A549 (cell line): ENCODE results near the gene HMG20B. TPM values are rescaled to one million over a fixed set of nuclear protein-coding genes. Genes with fewer than 3 reads are reported as not detected.

Experiments
- ATAC-seq, 2 experiments: fragments of 200-7000 bp in 1 of 2; fragments of >200 bp in 1 of 2; cut with Nextera tagmentation in 1 of 2; cut with Tn5 transposase in 1 of 2; 3 replicates each; pipeline versions ENCODE4 v1.8.0 to v1.9.1; 2018 to 2020; ENCODE audit warnings: mild to moderate bottlenecking in 1 of 2, moderate library complexity in 1 of 2
- CTCF ChIA-PET: fragments of 300-600 bp; sonication (Branson Sonifier 250); formaldehyde crosslinking; extraction: SDS; loops from one replicate; lab custom pipeline; 2021; ENCODE audit warnings: antibody characterized with exemption, inconsistent platforms; lab: Yijun Ruan, JAX
- POLR2A ChIA-PET: fragments of 350-600 bp; formaldehyde crosslinking; extraction: SDS; loops from one replicate; lab custom pipeline; 2021; ENCODE audit warnings: antibody characterized with exemption, inconsistent platforms; lab: Yijun Ruan, JAX
- DNase-seq, 2 experiments: peaks; one replicate each; pipeline versions ENCODE4 v3.0.0 to v3.0.0-alpha.2; 2011 to 2016; ENCODE audit warnings: low read depth in 1 of 2, low spot score in 1 of 2
- FAIRE-seq: peaks from 2 replicates; lab custom pipeline; 2011; peaks lifted over from hg19 to GRCh38; lab: Jason Lieb, UNC
- H3K27ac ChIP-seq, 2 experiments: fragments of >200 bp; sonication (Bioruptor Twin); formaldehyde crosslinking; 3 replicates each; pipeline ENCODE4 v1.5.1; 2016 to 2017
- H3K4me1 ChIP-seq: fragments of >200 bp; sonication (Bioruptor Twin); formaldehyde crosslinking; 3 replicates; pipeline ENCODE4 v1.6.1; 2016
- H3K4me2 ChIP-seq: fragments of >200 bp; sonication (Bioruptor Twin); formaldehyde crosslinking; 3 replicates; pipeline ENCODE4 v1.6.1; 2016
- H3K4me3 ChIP-seq: fragments of >200 bp; sonication (Bioruptor Twin); formaldehyde crosslinking; 3 replicates; pipeline ENCODE4 v1.5.1; 2016
- H3K9me3 ChIP-seq: fragments of >200 bp; sonication (Bioruptor Twin); formaldehyde crosslinking; 3 replicates; pipeline ENCODE4 v1.6.1; 2016
- BCL3 ChIP-seq: fragments of >200 bp; sonication (Bioruptor Twin); formaldehyde crosslinking; IDR thresholded peaks from 3 replicates; pipeline ENCODE4 v1.6.1; 2016
- BHLHE40 ChIP-seq: IDR thresholded peaks from 2 replicates; pipeline ENCODE4 v1.6.1; 2012; ENCODE audit warnings: low read depth, low read length, inconsistent platforms
- CBX8 ChIP-seq: fragments of 200-600 bp; sonication (generic); IDR thresholded peaks from 2 replicates; pipeline ENCODE4 v1.6.1; 2016
- CHD4 ChIP-seq: fragments of 200-600 bp; sonication (generic); IDR thresholded peaks from 2 replicates; pipeline ENCODE4 v1.6.1; 2016; ENCODE audit warnings: antibody characterized with exemption, mild to moderate bottlenecking, borderline replicate concordance
- FOSB ChIP-seq: fragments of 250-450 bp; sonication (Bioruptor Pico); IDR thresholded peaks from 2 replicates; pipeline ENCODE4 v1.5.0; 2020; ENCODE audit warnings: mild to moderate bottlenecking, moderate library complexity
- GATA3 ChIP-seq: IDR thresholded peaks from 2 replicates; pipeline ENCODE4 v1.6.1; 2012; ENCODE audit warnings: borderline replicate concordance
- HEYL ChIP-seq: fragments of 250-450 bp; sonication (Bioruptor Pico); IDR thresholded peaks from 2 replicates; pipeline ENCODE4 v1.8.0; 2021; ENCODE audit warnings: mild to moderate bottlenecking, moderate library complexity
- HOXA7 ChIP-seq: fragments of 250-450 bp; sonication (Bioruptor Pico); IDR thresholded peaks from 2 replicates; pipeline ENCODE4 v1.5.0; 2020; ENCODE audit warnings: mild to moderate bottlenecking, moderate library complexity
- HOXB13 ChIP-seq: fragments of 250-450 bp; sonication (Bioruptor Pico); IDR thresholded peaks from 2 replicates; pipeline ENCODE4 v1.5.0; 2020; ENCODE audit warnings: low read depth, mild to moderate bottlenecking, moderate library complexity
- JUN ChIP-seq, 2 experiments: fragments of >200 bp; sonication (Bioruptor Twin); formaldehyde crosslinking; IDR thresholded peaks; 2 replicates in 1 of 2; 3 replicates in 1 of 2; pipeline ENCODE4 v1.6.1; 2016 to 2017
- MYC ChIP-seq: IDR thresholded peaks from 2 replicates; pipeline ENCODE4 v1.6.1; 2012; ENCODE audit warnings: mild to moderate bottlenecking, inconsistent platforms, low read length, improper control_type of control experiment, borderline replicate concordance
- NFE2L2 ChIP-seq: fragments of 150-350 bp; conservative IDR thresholded peaks from 2 replicates; pipeline ENCODE4 v1.6.1; 2014; ENCODE audit warnings: low read length
- RAD21 ChIP-seq, 2 experiments: fragments of >200 bp in 1 of 2; sonication (Bioruptor Twin) in 1 of 2; formaldehyde crosslinking in 1 of 2; IDR thresholded peaks in 1 of 2; conservative IDR thresholded peaks in 1 of 2; 2 replicates in 1 of 2; 3 replicates in 1 of 2; pipeline ENCODE4 v1.6.1; 2012 to 2018; ENCODE audit warnings: inconsistent platforms in 1 of 2
- RARB ChIP-seq: fragments of 250-450 bp; sonication (Bioruptor Pico); IDR thresholded peaks from 2 replicates; pipeline ENCODE4 v1.8.0; 2021; ENCODE audit warnings: mild to moderate bottlenecking, moderate library complexity
- USF2 ChIP-seq: fragments of 450-650 bp; IDR thresholded peaks from 2 replicates; pipeline ENCODE4 v1.6.1; 2014; ENCODE audit warnings: antibody characterized with exemption
- ZFP36 ChIP-seq: fragments of 450-650 bp; IDR thresholded peaks from 2 replicates; pipeline ENCODE4 v1.6.1; 2014; ENCODE audit warnings: borderline replicate concordance; ENCODE audit not compliant: partially characterized antibody
- ZNF302 ChIP-seq: fragments of 250-450 bp; sonication (Bioruptor Pico); IDR thresholded peaks from 2 replicates; pipeline ENCODE4 v1.9.0; 2021; ENCODE audit warnings: inconsistent platforms, mild to moderate bottlenecking, moderate library complexity
- WGBS: methylation state at CpG from one replicate; pipeline ENCODE4 v1.1.6; 2017; ENCODE audit errors: missing lambda C conversion rate; 5-methylcytosine and 5-hydroxymethylcytosine counted together
- polyA plus RNA-seq, 4 experiments: library from polyadenylated mRNA; depleted of rRNA in 3 of 4; stranded (reverse); fragments of >200 nt; fragmentation: RNase III in 1 of 4; extraction: RNeasy Plus Mini Kit Qiagen cat#74134 plus additional on column Dnase treatment in 1 of 4; gene quantifications; 2 replicates in 3 of 4; 3 replicates in 1 of 4; pipeline ENCODE4 v1.2.3, GENCODE V29; 2011 to 2017
- TF ChIP-seq, protein P1 (sequence below): fragments of >200 bp; sonication (Bioruptor Twin); formaldehyde crosslinking; IDR thresholded peaks from 3 replicates; pipeline ENCODE4 v1.5.1; 2016
- TF ChIP-seq, protein P2 (sequence below): fragments of 250-450 bp; sonication (Bioruptor Pico); IDR thresholded peaks from 2 replicates; pipeline ENCODE4 v1.5.0; 2020; ENCODE audit warnings: low read depth, mild to moderate bottlenecking, moderate library complexity
- TF ChIP-seq, protein P3 (sequence below): fragments of 150-350 bp; IDR thresholded peaks from 2 replicates; pipeline ENCODE4 v1.6.1; 2014; ENCODE audit warnings: low read depth, mild to moderate bottlenecking, low read length

HMG20B gene
- polyA plus RNA-seq, 2 of the 4 experiments (the other 2 are of a cell fraction), result 24.2 to 47.1 TPM

- Histone ChIP-seq H3K4me3 (no peak overlapping the region), H3K4me2 (no peak overlapping the region), H3K4me1 (no peaks in the 10 kb centered on the region), H3K9me3 (no peaks in the 10 kb centered on the region), H3K27ac (no peak overlapping the region)
- TF ChIP-seq BCL3 (no peak), ZFP36 (no peak), HEYL (CRISPR knock-in tag) (no peak)
- POLR2A ChIA-PET, result no interaction called here
- 83% methylated on average over 1 of the region's 9 CpGs for WGBS
- ATAC-seq, result no peak
- FAIRE-seq, result no peak
- CTCF ChIA-PET, result no interaction called here
- no peak for DNase-seq
Observed at GRCh38 chr19:3535235-3535535, 37.6 kb upstream of the HMG20B start.

- CTCF ChIA-PET, result no interaction called here
- DNase-seq, result no peak
Observed at GRCh38 chr19:3535563-3535965, 37.2 kb upstream of the HMG20B start.

DNA sequence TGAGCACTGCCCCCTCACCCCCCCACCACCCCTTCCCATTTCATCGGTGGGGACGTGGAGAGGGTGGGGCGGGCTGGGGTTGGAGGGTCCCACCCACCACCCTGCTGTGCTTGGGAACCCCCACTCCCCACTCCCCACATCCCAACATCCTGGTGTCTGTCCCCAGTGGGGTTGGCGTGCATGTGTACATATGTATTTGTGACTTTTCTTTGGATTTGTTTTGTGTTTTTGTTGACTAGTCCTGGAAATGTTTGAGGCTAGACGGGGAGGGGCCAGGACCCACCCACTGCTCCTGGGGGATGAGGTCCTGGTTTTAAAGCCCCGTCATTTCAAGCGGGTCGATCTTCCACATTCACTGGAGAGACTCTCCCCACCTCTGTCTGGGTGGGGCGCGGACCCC lies 36.8 kb upstream of the HMG20B start:
- no peak for DNase-seq
- WGBS, result 94% methylated on average over 7 of the region's 10 CpGs
- Histone ChIP-seq H3K9me3 (no peaks in the 10 kb centered on the region), H3K4me2 (no peak overlapping the region), H3K27ac (no peak overlapping the region), H3K4me1 (no peaks in the 10 kb centered on the region), H3K4me3 (no peak overlapping the region)
- ChIA-PET POLR2A (no interaction called here), CTCF (interaction anchor here (1.6 kb wide), 1 partner anchor 18 kb away, joined by 4 read pairs; no protein-coding TSS in a partner anchor)
- no peak for FAIRE-seq
- no peak for TF ChIP-seq USF2
- no peak for TF ChIP-seq BHLHE40
- no peak for TF ChIP-seq GATA3
- TF ChIP-seq FOSB (CRISPR knock-in tag), result no peak
- TF ChIP-seq RARB (CRISPR knock-in tag), result no peak
- TF ChIP-seq, protein P1, sequence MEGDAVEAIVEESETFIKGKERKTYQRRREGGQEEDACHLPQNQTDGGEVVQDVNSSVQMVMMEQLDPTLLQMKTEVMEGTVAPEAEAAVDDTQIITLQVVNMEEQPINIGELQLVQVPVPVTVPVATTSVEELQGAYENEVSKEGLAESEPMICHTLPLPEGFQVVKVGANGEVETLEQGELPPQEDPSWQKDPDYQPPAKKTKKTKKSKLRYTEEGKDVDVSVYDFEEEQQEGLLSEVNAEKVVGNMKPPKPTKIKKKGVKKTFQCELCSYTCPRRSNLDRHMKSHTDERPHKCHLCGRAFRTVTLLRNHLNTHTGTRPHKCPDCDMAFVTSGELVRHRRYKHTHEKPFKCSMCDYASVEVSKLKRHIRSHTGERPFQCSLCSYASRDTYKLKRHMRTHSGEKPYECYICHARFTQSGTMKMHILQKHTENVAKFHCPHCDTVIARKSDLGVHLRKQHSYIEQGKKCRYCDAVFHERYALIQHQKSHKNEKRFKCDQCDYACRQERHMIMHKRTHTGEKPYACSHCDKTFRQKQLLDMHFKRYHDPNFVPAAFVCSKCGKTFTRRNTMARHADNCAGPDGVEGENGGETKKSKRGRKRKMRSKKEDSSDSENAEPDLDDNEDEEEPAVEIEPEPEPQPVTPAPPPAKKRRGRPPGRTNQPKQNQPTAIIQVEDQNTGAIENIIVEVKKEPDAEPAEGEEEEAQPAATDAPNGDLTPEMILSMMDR, result no peak
- TF ChIP-seq, protein P2, sequence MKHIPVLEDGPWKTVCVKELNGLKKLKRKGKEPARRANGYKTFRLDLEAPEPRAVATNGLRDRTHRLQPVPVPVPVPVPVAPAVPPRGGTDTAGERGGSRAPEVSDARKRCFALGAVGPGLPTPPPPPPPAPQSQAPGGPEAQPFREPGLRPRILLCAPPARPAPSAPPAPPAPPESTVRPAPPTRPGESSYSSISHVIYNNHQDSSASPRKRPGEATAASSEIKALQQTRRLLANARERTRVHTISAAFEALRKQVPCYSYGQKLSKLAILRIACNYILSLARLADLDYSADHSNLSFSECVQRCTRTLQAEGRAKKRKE (CRISPR knock-in tag), result no peak
- TF ChIP-seq CHD4, result no peak
- no peak for ATAC-seq

More at GRCh38 chr19:3535563-3535965, 37.2 kb upstream of the HMG20B start:
- POLR2A ChIA-PET, result no interaction called here
- TF ChIP-seq ZNF302, result no peak
- TF ChIP-seq, protein P3, sequence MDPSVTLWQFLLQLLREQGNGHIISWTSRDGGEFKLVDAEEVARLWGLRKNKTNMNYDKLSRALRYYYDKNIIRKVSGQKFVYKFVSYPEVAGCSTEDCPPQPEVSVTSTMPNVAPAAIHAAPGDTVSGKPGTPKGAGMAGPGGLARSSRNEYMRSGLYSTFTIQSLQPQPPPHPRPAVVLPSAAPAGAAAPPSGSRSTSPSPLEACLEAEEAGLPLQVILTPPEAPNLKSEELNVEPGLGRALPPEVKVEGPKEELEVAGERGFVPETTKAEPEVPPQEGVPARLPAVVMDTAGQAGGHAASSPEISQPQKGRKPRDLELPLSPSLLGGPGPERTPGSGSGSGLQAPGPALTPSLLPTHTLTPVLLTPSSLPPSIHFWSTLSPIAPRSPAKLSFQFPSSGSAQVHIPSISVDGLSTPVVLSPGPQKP, result no peak
- TF ChIP-seq CBX8, result no peak
- no peak for TF ChIP-seq RAD21 (conservative IDR thresholded peaks at IDR 0.05 in 1 of 2, IDR thresholded peaks at IDR 0.05 in 1 of 2)
- TF ChIP-seq, protein P2 (CRISPR knock-in tag), result no peak
- no peak for TF ChIP-seq HOXA7 (CRISPR knock-in tag)
- no peak for TF ChIP-seq MYC
- TF ChIP-seq JUN (IDR thresholded peaks at IDR 0.05), result no peak
- TF ChIP-seq HOXB13, result no peak
- TF ChIP-seq NFE2L2, result no peak
- Histone ChIP-seq H3K27ac (no peak overlapping the region), H3K4me1 (no peaks in the 10 kb centered on the region), H3K4me2 (no peak overlapping the region), H3K9me3 (no peaks in the 10 kb centered on the region), H3K4me3 (no peak overlapping the region)
- WGBS, result 90% methylated on average over 7 of the region's 14 CpGs
- peak; percentile 3 to 4; a peak in 1 of 6 replicates for ATAC-seq
- no peak for FAIRE-seq
